ENCODE results near the gene EFL1. TPM values are rescaled to one million over a fixed set of nuclear protein-coding genes. Genes with fewer than 3 reads are reported as not detected.

Gene EFL1
- total RNA-seq, 1 experiment from 2014 or later = 27.5 TPM

GRCh38 chr15:82150645-82151044 is 111.9 kb downstream of the EFL1 start (continued):
- no peak for TF ChIP-seq AFF4 (CRISPR knock-in tag; IDR thresholded peaks at IDR 0.05; ENCODE audit: borderline replicate concordance)
- TF ChIP-seq AR (CRISPR knock-in tag; IDR thresholded peaks at IDR 0.05) = no peak
- no peak for TF ChIP-seq PREB (CRISPR knock-in tag; IDR thresholded peaks at IDR 0.05; ENCODE audit: borderline replicate concordance)
- TF ChIP-seq ZNF532 (CRISPR knock-in tag; IDR thresholded peaks at IDR 0.05; ENCODE audit: borderline replicate concordance) = no peak
- TF ChIP-seq USF2 (CRISPR knock-in tag; IDR thresholded peaks at IDR 0.05) = no peak
- TF ChIP-seq TEAD4 (CRISPR knock-in tag; IDR thresholded peaks at IDR 0.05) = no peak

DNA sequence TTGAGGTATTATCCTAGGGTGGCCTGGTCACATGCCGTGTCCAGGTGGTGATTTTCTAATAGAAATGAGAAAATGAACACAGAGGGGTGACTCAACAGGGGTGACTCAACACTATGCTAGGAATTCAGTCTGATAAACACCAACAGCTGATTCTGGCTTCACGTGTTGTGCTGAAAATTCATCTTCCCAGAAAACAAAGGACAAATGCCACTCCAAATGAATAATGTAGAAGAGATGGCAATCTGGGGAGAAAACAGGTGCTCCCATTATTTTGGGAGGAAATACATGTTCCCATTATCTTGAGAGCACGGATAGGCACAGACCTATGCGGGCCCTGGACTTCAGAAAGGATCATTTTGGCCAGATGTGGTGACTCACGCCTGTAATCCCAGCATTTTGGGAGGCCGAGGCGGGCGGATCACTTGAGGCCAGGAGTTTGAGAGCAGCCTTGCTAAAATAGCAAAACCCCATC is 115.5 kb downstream of the EFL1 start:
- Mint-ChIP-seq H3K4me3 (no peak overlapping the region), H3K27ac (no peak overlapping the region), H3K9me3 (no peaks in the 10 kb centered on the region), H3K4me1 (no peaks in the 10 kb centered on the region), H3K36me3 (peaks cover 7% of the 10 kb centered on the region), H3K27me3 (ENCODE audit: low read depth) (no peaks in the 10 kb centered on the region)
- DNase-seq (ENCODE audit: low spot score) (no peak), ATAC-seq (no peak)
- ChIA-PET POLR2A (no interaction called here), CTCF (no interaction called here)
- no peak for TF ChIP-seq NR1H2 (CRISPR knock-in tag; IDR thresholded peaks at IDR 0.05)
- TF ChIP-seq FOXK1 (CRISPR knock-in tag; IDR thresholded peaks at IDR 0.05) = no peak
- no peak for TF ChIP-seq E2F1 (CRISPR knock-in tag; IDR thresholded peaks at IDR 0.05)
- TF ChIP-seq ZNF532 (CRISPR knock-in tag; IDR thresholded peaks at IDR 0.05; ENCODE audit: borderline replicate concordance) = no peak
- TF ChIP-seq ZNF138 (CRISPR knock-in tag; conservative IDR thresholded peaks at IDR 0.05) = no peak
- no peak for TF ChIP-seq CTCF (IDR thresholded peaks at IDR 0.05)
- no peak for TF ChIP-seq SP1 (CRISPR knock-in tag; conservative IDR thresholded peaks at IDR 0.05)

All from WTC11 (cell line).